Esophagus squamous epithelium (tissue), 4 donors: ENCODE data around the gene MCFD2.

ENCODE experiments used
- POLR2A ChIP-seq, 4 donors: fragments of 450-650 bp; IDR thresholded peaks; one replicate each; pipeline ENCODE4 v1.6.1; 2017; ENCODE audit warnings: antibody characterized with exemption in 4 of 4, mild to moderate bottlenecking in 4 of 4, moderate library complexity in 3 of 4
- TF ChIP-seq, protein P1 (sequence below), 6 experiments: fragments of 450-650 bp in 4 of 6; fragments of 200-600 bp in 2 of 6; sonication (generic) in 2 of 6; IDR thresholded peaks; one replicate each; pipeline ENCODE4 v1.5.1; 2016 to 2019; ENCODE audit warnings: antibody characterized with exemption in 6 of 6, mild to moderate bottlenecking in 4 of 6, moderate library complexity in 4 of 6

DNA sequence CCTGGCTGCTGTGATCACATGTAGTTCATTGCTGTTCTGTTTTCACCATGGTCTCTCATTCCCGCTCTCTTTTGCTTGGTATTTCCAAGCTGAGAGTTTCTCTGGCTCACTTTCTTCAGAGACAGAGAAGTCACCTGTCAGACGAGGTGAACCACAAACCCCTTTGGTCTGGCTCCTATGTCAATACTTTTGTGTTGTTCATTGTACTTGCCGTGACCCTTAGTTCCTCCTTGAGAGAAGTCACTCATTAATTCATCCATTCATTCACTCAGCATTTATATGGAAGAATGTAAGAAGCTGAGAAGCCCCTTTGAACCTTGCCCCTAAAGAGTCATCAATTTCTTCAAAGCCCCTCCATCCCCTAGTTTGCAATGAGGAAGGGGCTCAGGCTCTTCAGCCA lies 15.2 kb downstream of the MCFD2 start:
- TF ChIP-seq, protein P1, sequence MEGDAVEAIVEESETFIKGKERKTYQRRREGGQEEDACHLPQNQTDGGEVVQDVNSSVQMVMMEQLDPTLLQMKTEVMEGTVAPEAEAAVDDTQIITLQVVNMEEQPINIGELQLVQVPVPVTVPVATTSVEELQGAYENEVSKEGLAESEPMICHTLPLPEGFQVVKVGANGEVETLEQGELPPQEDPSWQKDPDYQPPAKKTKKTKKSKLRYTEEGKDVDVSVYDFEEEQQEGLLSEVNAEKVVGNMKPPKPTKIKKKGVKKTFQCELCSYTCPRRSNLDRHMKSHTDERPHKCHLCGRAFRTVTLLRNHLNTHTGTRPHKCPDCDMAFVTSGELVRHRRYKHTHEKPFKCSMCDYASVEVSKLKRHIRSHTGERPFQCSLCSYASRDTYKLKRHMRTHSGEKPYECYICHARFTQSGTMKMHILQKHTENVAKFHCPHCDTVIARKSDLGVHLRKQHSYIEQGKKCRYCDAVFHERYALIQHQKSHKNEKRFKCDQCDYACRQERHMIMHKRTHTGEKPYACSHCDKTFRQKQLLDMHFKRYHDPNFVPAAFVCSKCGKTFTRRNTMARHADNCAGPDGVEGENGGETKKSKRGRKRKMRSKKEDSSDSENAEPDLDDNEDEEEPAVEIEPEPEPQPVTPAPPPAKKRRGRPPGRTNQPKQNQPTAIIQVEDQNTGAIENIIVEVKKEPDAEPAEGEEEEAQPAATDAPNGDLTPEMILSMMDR (IDR thresholded peaks at IDR 0.05): no peak
- TF ChIP-seq POLR2A (IDR thresholded peaks at IDR 0.05): no peak
